Measurements from ENCODE around the gene UFM1. TPM values are rescaled to one million over a fixed set of nuclear protein-coding genes. Genes with fewer than 3 reads are reported as not detected.

The UFM1 gene
- total RNA-seq, 2 experiments from 2014 or later, result 68.7 to 70.3 TPM

DNA sequence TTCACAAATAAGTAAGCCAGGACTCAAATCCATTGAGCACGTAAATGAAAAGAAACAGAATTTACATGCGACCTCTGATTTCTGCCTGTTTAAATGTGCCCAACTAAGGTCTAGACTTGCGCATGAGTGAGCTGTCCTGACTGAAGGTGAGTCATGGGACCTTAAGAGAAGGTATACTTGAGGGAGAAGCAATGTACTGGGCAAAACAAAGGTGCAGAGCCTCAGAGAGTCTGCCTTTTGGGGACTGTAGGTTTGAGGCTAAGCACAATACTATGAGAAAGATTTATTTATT, 45.8 kb downstream of the UFM1 start:
- no peaks in the 10 kb centered on the region for H3K4me1 Mint-ChIP-seq (ENCODE audit: low read depth)
- CTCF ChIA-PET, result interaction anchor here (0.7 kb wide), 1 partner anchor 710 kb away, joined by 3 read pairs; no protein-coding TSS in a partner anchor
- H3K9me3 ChIP-seq (ENCODE audit: control insufficient read depth in 1 of 2, insufficient read depth in 1 of 2, low read length in 2 of 2), result no peaks in the 10 kb centered on the region
- H3K27ac ChIP-seq (ENCODE audit: low read depth in 1 of 2, low read length in 2 of 2), result no peak overlapping the region
- H3K27ac Mint-ChIP-seq, result no peak overlapping the region
- H3K9me3 Mint-ChIP-seq, result no peaks in the 10 kb centered on the region
- peaks cover 29% of the 10 kb centered on the region for H3K27me3 Mint-ChIP-seq
- intact Hi-C loops (cut with DNase I, micrococcal nuclease), result no loop called here
- H3K27me3 ChIP-seq (ENCODE audit: control insufficient read depth in 1 of 2, insufficient read depth in 2 of 2, low read length in 2 of 2), result peaks cover 0 to 5% of the 10 kb centered on the region in 2 experiments
- H3K36me3 ChIP-seq (ENCODE audit: insufficient read depth, low read length), result no peaks in the 10 kb centered on the region
- no peak overlapping the region for H3K4me3 Mint-ChIP-seq
- DNase-seq (no peak), ATAC-seq (ENCODE audit: poor library complexity) (no peak)
- TF ChIP-seq, protein P1, sequence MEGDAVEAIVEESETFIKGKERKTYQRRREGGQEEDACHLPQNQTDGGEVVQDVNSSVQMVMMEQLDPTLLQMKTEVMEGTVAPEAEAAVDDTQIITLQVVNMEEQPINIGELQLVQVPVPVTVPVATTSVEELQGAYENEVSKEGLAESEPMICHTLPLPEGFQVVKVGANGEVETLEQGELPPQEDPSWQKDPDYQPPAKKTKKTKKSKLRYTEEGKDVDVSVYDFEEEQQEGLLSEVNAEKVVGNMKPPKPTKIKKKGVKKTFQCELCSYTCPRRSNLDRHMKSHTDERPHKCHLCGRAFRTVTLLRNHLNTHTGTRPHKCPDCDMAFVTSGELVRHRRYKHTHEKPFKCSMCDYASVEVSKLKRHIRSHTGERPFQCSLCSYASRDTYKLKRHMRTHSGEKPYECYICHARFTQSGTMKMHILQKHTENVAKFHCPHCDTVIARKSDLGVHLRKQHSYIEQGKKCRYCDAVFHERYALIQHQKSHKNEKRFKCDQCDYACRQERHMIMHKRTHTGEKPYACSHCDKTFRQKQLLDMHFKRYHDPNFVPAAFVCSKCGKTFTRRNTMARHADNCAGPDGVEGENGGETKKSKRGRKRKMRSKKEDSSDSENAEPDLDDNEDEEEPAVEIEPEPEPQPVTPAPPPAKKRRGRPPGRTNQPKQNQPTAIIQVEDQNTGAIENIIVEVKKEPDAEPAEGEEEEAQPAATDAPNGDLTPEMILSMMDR (IDR thresholded peaks at IDR 0.05), result no peak
- POLR2A ChIA-PET, result no interaction called here
- no peak overlapping the region for H3K4me3 ChIP-seq (ENCODE audit: low read length)
- no peaks in the 10 kb centered on the region for H3K4me1 ChIP-seq (ENCODE audit: insufficient read depth, low read length)
- no peaks in the 10 kb centered on the region for H3K36me3 Mint-ChIP-seq (ENCODE audit: low read depth)

DNA sequence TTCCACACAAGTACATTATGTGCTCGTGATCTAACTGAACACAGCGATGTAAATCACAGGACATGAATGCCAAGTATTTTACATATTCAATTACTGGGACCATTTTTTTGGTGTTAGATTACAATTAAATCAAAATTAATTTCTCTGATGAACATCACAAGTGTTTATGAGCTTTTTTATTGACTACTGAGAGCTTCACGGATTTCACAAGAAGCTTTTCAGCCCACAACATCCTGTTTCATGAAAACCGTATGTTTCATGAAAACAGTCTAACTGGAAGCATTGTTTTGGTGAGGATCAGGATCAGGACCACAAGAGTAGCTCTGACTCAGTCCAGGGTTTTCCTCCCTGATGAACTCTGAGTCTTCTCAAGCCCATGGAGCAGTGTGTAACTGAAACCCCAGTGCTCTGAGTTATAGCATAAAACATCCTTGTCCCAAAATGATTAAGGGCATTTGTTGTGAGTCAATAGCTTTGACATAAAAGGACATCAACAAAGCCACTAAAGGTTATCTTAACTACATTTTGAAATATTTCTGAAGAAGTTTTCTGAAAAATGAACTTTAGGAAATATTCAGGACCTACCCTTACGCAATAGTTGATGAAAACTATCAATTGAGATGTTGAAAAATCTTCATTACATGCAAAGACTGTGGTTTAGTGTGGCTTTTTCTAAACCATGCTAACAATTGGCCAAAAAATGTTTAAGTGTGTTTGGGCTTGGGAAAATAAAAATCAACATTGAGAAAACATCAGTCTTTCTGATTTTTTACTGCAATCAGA, 49.3 kb downstream of the UFM1 start:
- peaks cover 0 to 5% of the 10 kb centered on the region in 2 experiments for H3K27me3 ChIP-seq (ENCODE audit: control insufficient read depth in 1 of 2, insufficient read depth in 2 of 2, low read length in 2 of 2)
- ChIA-PET CTCF (no interaction called here), POLR2A (no interaction called here)
- no peak overlapping the region for H3K27ac ChIP-seq (ENCODE audit: low read depth in 1 of 2, low read length in 2 of 2)
- Mint-ChIP-seq H3K36me3 (ENCODE audit: low read depth) (no peaks in the 10 kb centered on the region), H3K27me3 (peaks cover 25% of the 10 kb centered on the region), H3K27ac (no peak overlapping the region), H3K4me3 (no peak overlapping the region), H3K4me1 (ENCODE audit: low read depth) (no peaks in the 10 kb centered on the region), H3K9me3 (no peaks in the 10 kb centered on the region)
- no peaks in the 10 kb centered on the region for H3K4me1 ChIP-seq (ENCODE audit: insufficient read depth, low read length)
- TF ChIP-seq, protein P1 (IDR thresholded peaks at IDR 0.05), result no peak
- ATAC-seq (ENCODE audit: poor library complexity), result no peak
- DNase-seq, result peak in 2 of 14 experiments; percentile 6 to 26
- H3K4me3 ChIP-seq (ENCODE audit: low read length), result no peak overlapping the region
- no peaks in the 10 kb centered on the region for H3K9me3 ChIP-seq (ENCODE audit: control insufficient read depth in 1 of 2, insufficient read depth in 1 of 2, low read length in 2 of 2)
- H3K36me3 ChIP-seq (ENCODE audit: insufficient read depth, low read length), result no peaks in the 10 kb centered on the region
- intact Hi-C loops (cut with DNase I, micrococcal nuclease), result no loop called here

- H3K4me3 ChIP-seq (ENCODE audit: low read length), result no peak overlapping the region
- H3K27ac Mint-ChIP-seq, result no peak overlapping the region
- H3K4me1 Mint-ChIP-seq (ENCODE audit: low read depth), result no peaks in the 10 kb centered on the region
- H3K27ac ChIP-seq (ENCODE audit: low read depth in 1 of 2, low read length in 2 of 2), result no peak overlapping the region
- no peaks in the 10 kb centered on the region for H3K9me3 Mint-ChIP-seq
- TF ChIP-seq, protein P1 (IDR thresholded peaks at IDR 0.05), result no peak
- ChIA-PET POLR2A (no interaction called here), CTCF (no interaction called here)
- H3K27me3 Mint-ChIP-seq, result peaks cover 30% of the 10 kb centered on the region
- no peaks in the 10 kb centered on the region for H3K4me1 ChIP-seq (ENCODE audit: insufficient read depth, low read length)
- no peaks in the 10 kb centered on the region for H3K36me3 Mint-ChIP-seq (ENCODE audit: low read depth)
- ATAC-seq (ENCODE audit: poor library complexity) (no peak), DNase-seq (no peak)
- no peaks in the 10 kb centered on the region for H3K9me3 ChIP-seq (ENCODE audit: control insufficient read depth in 1 of 2, insufficient read depth in 1 of 2, low read length in 2 of 2)
- intact Hi-C loops (cut with DNase I, micrococcal nuclease), result no loop called here
- H3K27me3 ChIP-seq (ENCODE audit: control insufficient read depth in 1 of 2, insufficient read depth in 2 of 2, low read length in 2 of 2), result peaks cover 0 to 5% of the 10 kb centered on the region in 2 experiments
- no peak overlapping the region for H3K4me3 Mint-ChIP-seq
- no peaks in the 10 kb centered on the region for H3K36me3 ChIP-seq (ENCODE audit: insufficient read depth, low read length)
Observed at GRCh38 chr13:38399535-38399934, 49.9 kb downstream of the UFM1 start.

All from CD4-positive, alpha-beta T cell (primary cell).